ENCODE data around the gene PRRG4.
A peak's percentile ranks its signal among the peaks of the same experiment; 100 is the strongest.
"Not testable (repeated sequence)": the region's sequence is repeated elsewhere in the genome, so short reads cannot be mapped to it uniquely, and the experiment has no call there.

The PRRG4 gene

GRCh38 chr11:32831221-32831620 lies 1.5 kb downstream of the PRRG4 start:
- DNase-seq = no peak

- DNase-seq = no peak
Observed at GRCh38 chr11:32833921-32834320, 4.2 kb downstream of the PRRG4 start.

- DNase-seq = no peak
Observed at GRCh38 chr11:32836946-32837345, 7.2 kb downstream of the PRRG4 start.

- DNase-seq = no peak
Observed at GRCh38 chr11:32838505-32839274, 9.0 kb downstream of the PRRG4 start.

- no peak for DNase-seq
Observed at GRCh38 chr11:32839308-32839707, 9.6 kb downstream of the PRRG4 start.

GRCh38 chr11:32840587-32840986 lies 10.9 kb downstream of the PRRG4 start:
- no peak for DNase-seq

- DNase-seq = no peak
Observed at GRCh38 chr11:32843544-32843943, 13.8 kb downstream of the PRRG4 start.

GRCh38 chr11:32847511-32847910 lies 17.8 kb downstream of the PRRG4 start:
- no peak for DNase-seq

- peak; percentile 6 for DNase-seq
Observed at GRCh38 chr11:32849761-32850160, 20.0 kb downstream of the PRRG4 start.

GRCh38 chr11:32851251-32851650 lies 21.5 kb downstream of the PRRG4 start:
- DNase-seq = no peak

GRCh38 chr11:32852207-32852606 lies 22.5 kb downstream of the PRRG4 start:
- no peak for DNase-seq

GRCh38 chr11:32855601-32856000 lies 25.9 kb downstream of the PRRG4 start:
- no peak for DNase-seq

GRCh38 chr11:32858731-32859130 lies 29.0 kb downstream of the PRRG4 start:
- DNase-seq = peak; percentile 22

GRCh38 chr11:32861850-32862577 lies 32.3 kb downstream of the PRRG4 start:
- no peak for DNase-seq

- no peak for DNase-seq
Observed at GRCh38 chr11:32864555-32864954, 34.8 kb downstream of the PRRG4 start.

- DNase-seq = not testable (repeated sequence)
Observed at GRCh38 chr11:32868752-32869151, 39.0 kb downstream of the PRRG4 start.

GRCh38 chr11:32870676-32871075 lies 40.9 kb downstream of the PRRG4 start:
- peak; percentile 62 for DNase-seq

- no peak for DNase-seq
Observed at GRCh38 chr11:32874132-32874531, 44.4 kb downstream of the PRRG4 start.

GRCh38 chr11:32881286-32881685 lies 51.6 kb downstream of the PRRG4 start:
- DNase-seq = no peak

- no peak for DNase-seq
Observed at GRCh38 chr11:32883421-32883820, 53.7 kb downstream of the PRRG4 start.

GRCh38 chr11:32884023-32884422 lies 54.3 kb downstream of the PRRG4 start:
- DNase-seq = no peak

GRCh38 chr11:32884770-32885384 lies 55.1 kb downstream of the PRRG4 start:
- DNase-seq = peak; percentile 70

GRCh38 chr11:32885556-32885955 lies 55.8 kb downstream of the PRRG4 start:
- DNase-seq = no peak

- DNase-seq = no peak
Observed at GRCh38 chr11:32886180-32886579, 56.5 kb downstream of the PRRG4 start.
